Loucy (cell line): ENCODE measurements around the gene RICTOR.

Experiments used
- H2AFZ ChIP-seq: fragments of 200-600 bp; sonication (generic); 2 replicates; pipeline ENCODE4 v1.6.0; 2016; ENCODE audit warnings: antibody characterized with exemption, mild to moderate bottlenecking, low read length, moderate library complexity
- H3F3A ChIP-seq: fragments of 200-600 bp; 2 replicates; pipeline ENCODE4 v1.6.0; 2016; ENCODE audit warnings: antibody characterized with exemption, low read depth, mild to moderate bottlenecking
- H3K27me3 ChIP-seq: fragments of 200-600 bp; sonication (generic); 2 replicates; pipeline ENCODE4 v1.6.1; 2014; ENCODE audit warnings: low read length, mild to moderate bottlenecking; ENCODE audit not compliant: insufficient read depth, poor library complexity, severe bottlenecking
- H3K36me3 ChIP-seq: fragments of 200-600 bp; sonication (generic); 2 replicates; pipeline ENCODE4 v1.6.1; 2016; ENCODE audit warnings: low read length; ENCODE audit not compliant: insufficient read depth
- H3K4me1 ChIP-seq: fragments of 200-600 bp; sonication (generic); 2 replicates; pipeline ENCODE4 v1.5.1; 2014; ENCODE audit warnings: low read length, mild to moderate bottlenecking; ENCODE audit not compliant: insufficient read depth, poor library complexity, severe bottlenecking
- H3K4me2 ChIP-seq: fragments of 200-600 bp; sonication (generic); 2 replicates; pipeline ENCODE4 v1.6.0; 2014; ENCODE audit warnings: antibody characterized with exemption, low read length, low read depth, mild to moderate bottlenecking; ENCODE audit not compliant: poor library complexity, severe bottlenecking
- H3K4me3 ChIP-seq: fragments of 200-600 bp; sonication (generic); 2 replicates; pipeline ENCODE4 v1.5.1; 2014; ENCODE audit warnings: low read length, mild to moderate bottlenecking, mixed read lengths; ENCODE audit not compliant: poor library complexity, severe bottlenecking
- H3K79me2 ChIP-seq: fragments of 200-600 bp; sonication (generic); 2 replicates; pipeline ENCODE4 v1.6.1; 2014; ENCODE audit warnings: low read length; ENCODE audit not compliant: insufficient read depth
- H3K9ac ChIP-seq: fragments of 200-600 bp; sonication (generic); 2 replicates; pipeline ENCODE4 v1.6.0; 2014; ENCODE audit warnings: mild to moderate bottlenecking, low read depth, low read length, moderate library complexity; ENCODE audit not compliant: poor library complexity, severe bottlenecking
- H3K9me2 ChIP-seq: fragments of 200-600 bp; sonication (generic); replicated peaks from 2 replicates; pipeline ENCODE4 v1.6.1; 2016; ENCODE audit warnings: low read depth, low read length, mixed read lengths
- H3K9me3 ChIP-seq: fragments of 200-600 bp; sonication (generic); 2 replicates; pipeline ENCODE4 v1.6.1; 2014; ENCODE audit warnings: mild to moderate bottlenecking, antibody characterized with exemption, low read length, low read depth; ENCODE audit not compliant: insufficient read depth
- H4K20me1 ChIP-seq: fragments of 200-600 bp; sonication (generic); 2 replicates; pipeline ENCODE4 v1.6.0; 2014; ENCODE audit warnings: antibody characterized with exemption, low read length, mild to moderate bottlenecking; ENCODE audit not compliant: insufficient read depth, poor library complexity, severe bottlenecking
- CTCF ChIP-seq: fragments of 200-600 bp; sonication (generic); conservative IDR thresholded peaks from 2 replicates; pipeline ENCODE4 v1.5.1; 2014; ENCODE audit warnings: mild to moderate bottlenecking, antibody characterized with exemption, low read length
- EZH2phosphoT487 ChIP-seq: fragments of 200-600 bp; IDR thresholded peaks from 2 replicates; pipeline ENCODE4 v1.6.1; 2018; ENCODE audit warnings: antibody characterized with exemption, mild to moderate bottlenecking, moderate library complexity, borderline replicate concordance

RICTOR gene

GRCh38 chr5:39104221-39104620 is 30.0 kb upstream of the RICTOR start:
- Histone ChIP-seq H3F3A (no peaks in the 10 kb centered on the region), H3K36me3 (peaks cover 54% of the 10 kb centered on the region), H3K4me1 (peaks cover 6% of the 10 kb centered on the region), H3K4me2 (no peak overlapping the region), H3K9me2 (no peaks in the 10 kb centered on the region), H3K9me3 (no peaks in the 10 kb centered on the region), H3K79me2 (no peaks in the 10 kb centered on the region), H4K20me1 (no peaks in the 10 kb centered on the region), H3K4me3 (no peak overlapping the region), H3K27me3 (no peaks in the 10 kb centered on the region), H3K9ac (no peak overlapping the region), H2AFZ (no peak overlapping the region)
- TF ChIP-seq CTCF = no peak
- no peak for TF ChIP-seq EZH2phosphoT487

GRCh38 chr5:39102684-39103155 is 28.5 kb upstream of the RICTOR start:
- Histone ChIP-seq H3K4me2 (no peak overlapping the region), H3K9me3 (no peaks in the 10 kb centered on the region), H3K79me2 (no peaks in the 10 kb centered on the region), H3K4me3 (no peak overlapping the region), H3K4me1 (peaks cover 6% of the 10 kb centered on the region), H3K27me3 (no peaks in the 10 kb centered on the region), H3K9ac (no peak overlapping the region), H4K20me1 (no peaks in the 10 kb centered on the region), H3F3A (no peaks in the 10 kb centered on the region), H2AFZ (no peak overlapping the region), H3K9me2 (no peaks in the 10 kb centered on the region), H3K36me3 (peaks cover 41% of the 10 kb centered on the region)
- TF ChIP-seq EZH2phosphoT487 (no peak), CTCF (no peak)

DNA sequence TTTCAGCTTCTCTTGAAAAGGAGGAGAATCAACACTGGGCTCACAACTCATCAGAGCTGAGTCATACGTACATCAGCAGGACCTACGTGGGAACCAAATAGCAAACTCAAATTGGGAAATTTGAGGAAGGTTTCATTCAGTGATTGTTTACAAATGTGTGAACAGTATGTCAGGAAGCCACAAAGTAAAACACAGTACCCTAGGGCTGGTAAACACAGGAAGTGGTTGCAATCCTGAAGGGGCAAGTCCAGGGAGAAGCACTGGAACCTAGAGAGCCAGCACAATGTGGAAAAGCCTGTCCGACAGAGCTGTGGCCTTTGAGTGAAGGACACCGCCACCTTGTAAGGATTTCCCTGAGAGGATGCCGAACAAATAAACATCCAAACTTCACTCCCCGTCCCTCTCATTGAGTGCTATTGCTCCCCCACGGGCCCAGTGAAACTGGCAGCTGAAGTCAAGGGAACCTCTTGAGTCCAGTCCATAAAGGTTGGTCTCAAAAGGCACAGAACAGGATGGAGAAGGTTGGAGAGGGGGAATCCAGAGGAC is 26.7 kb upstream of the RICTOR start:
- TF ChIP-seq CTCF (no peak), EZH2phosphoT487 (no peak)
- Histone ChIP-seq H3K4me1 (peaks cover 6% of the 10 kb centered on the region), H3K4me3 (no peak overlapping the region), H3K36me3 (peaks cover 27% of the 10 kb centered on the region), H3F3A (no peaks in the 10 kb centered on the region), H3K9me3 (no peaks in the 10 kb centered on the region), H3K27me3 (no peaks in the 10 kb centered on the region), H3K9ac (no peak overlapping the region), H3K79me2 (no peaks in the 10 kb centered on the region), H3K4me2 (no peak overlapping the region), H2AFZ (no peak overlapping the region), H4K20me1 (no peaks in the 10 kb centered on the region), H3K9me2 (no peaks in the 10 kb centered on the region)
